ENCODE results near the gene MTA3. TPM values are rescaled to one million over a fixed set of nuclear protein-coding genes. Genes with fewer than 3 reads are reported as not detected.

MTA3 gene
- total and polyA plus RNA-seq, 2 of the 8 experiments (the other 6 are each of a cell fraction or from before 2014, with no cell fraction given) = 125 to 184 TPM

- CTCF ChIA-PET (ENCODE audit: partially characterized antibody) = interaction anchor here (0.6 to 1.9 kb wide), 6 partner anchors 8 to 447 kb away, joined by 3 to 16 read pairs (median 6); no protein-coding TSS in a partner anchor
- 94% methylated on average over 4 of the region's 4 CpGs; no CpG with 5 or more reads in 1 of the 2 experiments for WGBS, 2 experiments (ENCODE audit: extremely low coverage in 1 of 2, insufficient coverage in 1 of 2, insufficient read length in 1 of 2, insufficient replicate concordance in 2 of 2, low coverage in 1 of 2, low lambda C conversion rate in 2 of 2, missing lambda C conversion rate in 1 of 2)
Observed at GRCh38 chr2:42801381-42801780, 232.9 kb downstream of the MTA3 start.

More at GRCh38 chr2:42801381-42801780, 232.9 kb downstream of the MTA3 start:
- Histone ChIP-seq H2BK20ac (ENCODE audit: low read length) (no peak overlapping the region), H4K8ac (ENCODE audit: extremely low read depth, insufficient read depth, low read length) (no peak overlapping the region), H2BK5ac (ENCODE audit: low read depth, low read length) (no peak overlapping the region), H3K79me1 (ENCODE audit: low read depth, low read length) (no peaks in the 10 kb centered on the region), H3K36me3 (ENCODE audit: control insufficient read depth in 2 of 4, insufficient read depth in 4 of 4, low read length in 3 of 4) (no peaks in the 10 kb centered on the region), H3K4me3 (ENCODE audit: extremely low read depth in 1 of 4, insufficient read depth in 2 of 4, low read depth in 3 of 4, low read length in 4 of 4) (no peak overlapping the region), H2BK12ac (ENCODE audit: low read depth, low read length) (no peak overlapping the region), H3K56ac (replicated peaks; ENCODE audit: insufficient read length, low read depth, low read length) (no peak overlapping the region), H3K23me2 (ENCODE audit: low read depth, low read length) (no peaks in the 10 kb centered on the region), H3K79me2 (ENCODE audit: control insufficient read depth in 1 of 2, insufficient read depth in 2 of 2, low read length in 2 of 2) (no peaks in the 10 kb centered on the region), H3K4ac (replicated peaks; ENCODE audit: insufficient read length, low read depth, low read length) (no peak overlapping the region), H2AFZ (ENCODE audit: low read length) (no peak overlapping the region), H4K20me1 (replicated peaks in 1 of 2; ENCODE audit: control insufficient read depth in 1 of 2, insufficient read depth in 2 of 2, low read length in 2 of 2) (no peaks in the 10 kb centered on the region), H4K5ac (ENCODE audit: insufficient read length, low read depth, low read length) (no peak overlapping the region), H3K18ac (ENCODE audit: extremely low read depth, low read length) (no peak overlapping the region), H3K4me2 (ENCODE audit: insufficient read depth in 1 of 2, low read depth in 2 of 2, low read length in 2 of 2) (no peak overlapping the region), H3K9me3 (ENCODE audit: insufficient read depth in 2 of 2, low read depth in 1 of 2, low read length in 1 of 2) (no peaks in the 10 kb centered on the region), H3K4me1 (replicated peaks in 1 of 4; ENCODE audit: control insufficient read depth in 3 of 4, insufficient read depth in 4 of 4, low read length in 3 of 4) (no peaks in the 10 kb centered on the region), H4K91ac (replicated peaks; ENCODE audit: insufficient read length, low read length) (no peak overlapping the region), H3K27ac (ENCODE audit: low read depth, low read length) (no peak overlapping the region), H3K23ac (ENCODE audit: insufficient read length) (no peak overlapping the region), H2AK5ac (ENCODE audit: low read depth, low read length) (no peak overlapping the region), H3K27me3 (replicated peaks in 1 of 4; ENCODE audit: control insufficient read depth in 3 of 4, extremely low read depth in 1 of 4, insufficient read depth in 3 of 4, low read length in 3 of 4) (no peaks in the 10 kb centered on the region), H2BK120ac (replicated peaks; ENCODE audit: low read depth, low read length) (no peak overlapping the region), H3K9ac (replicated peaks in 1 of 4; ENCODE audit: extremely low read depth in 1 of 4, low read depth in 3 of 4, low read length in 3 of 4) (no peak overlapping the region), H2BK15ac (ENCODE audit: low read length) (no peak overlapping the region), H3K14ac (ENCODE audit: insufficient read length) (no peak overlapping the region)
- DNase-seq (ENCODE audit: low read depth in 1 of 2, low spot score in 2 of 2) (no peak), FAIRE-seq (no peak)
- POLR2A ChIA-PET (ENCODE audit: partially characterized antibody) = interaction anchor here (1.2 to 3.3 kb wide), 2 partner anchors 9 kb away, joined by 5 to 21 read pairs; partner anchors contain the start of gene HAAO
- TF ChIP-seq CBX8 (IDR thresholded peaks at IDR 0.05; ENCODE audit: borderline replicate concordance, low read depth, low read length) (no peak), ATF2 (IDR thresholded peaks at IDR 0.05; ENCODE audit: low read length) (no peak), CREB1 (IDR thresholded peaks at IDR 0.05) (no peak), TCF12 (IDR thresholded peaks at IDR 0.05; ENCODE audit: low read depth, low read length) (no peak), SRF (IDR thresholded peaks at IDR 0.05; ENCODE audit: low read depth, low read length) (no peak), GTF2F1 (IDR thresholded peaks at IDR 0.05; ENCODE audit: borderline replicate concordance, low read depth, low read length) (no peak), JUN (IDR thresholded peaks at IDR 0.05; ENCODE audit: low read depth, low read length) (no peak)

Measured in H1 (cell line).